ENCODE measurements around the gene SCUBE1. TPM values are rescaled to one million over a fixed set of nuclear protein-coding genes. Genes with fewer than 3 reads are reported as not detected.

SCUBE1 gene
- total RNA-seq, 1 donor from 2014 or later, result 0.91 TPM

GRCh38 chr22:43234264-43234988 lies 108.7 kb downstream of the SCUBE1 start:
- no peak for TF ChIP-seq CTCF (IDR thresholded peaks at IDR 0.05)
- H3K36me3 Mint-ChIP-seq (ENCODE audit: unreplicated experiment), result no peaks in the 10 kb centered on the region
- peaks cover 17% of the 10 kb centered on the region for H3K4me1 Mint-ChIP-seq (ENCODE audit: unreplicated experiment)
- peaks cover 22% of the 10 kb centered on the region for H3K27me3 Mint-ChIP-seq (ENCODE audit: unreplicated experiment)
- H3K4me3 Mint-ChIP-seq (ENCODE audit: unreplicated experiment), result no peak overlapping the region
- DNase-seq (ENCODE audit: extremely low spot score, unreplicated experiment), result no peak
- H3K27ac Mint-ChIP-seq (ENCODE audit: unreplicated experiment), result no peak overlapping the region
- H3K9me3 Mint-ChIP-seq (ENCODE audit: unreplicated experiment), result no peaks in the 10 kb centered on the region

DNA sequence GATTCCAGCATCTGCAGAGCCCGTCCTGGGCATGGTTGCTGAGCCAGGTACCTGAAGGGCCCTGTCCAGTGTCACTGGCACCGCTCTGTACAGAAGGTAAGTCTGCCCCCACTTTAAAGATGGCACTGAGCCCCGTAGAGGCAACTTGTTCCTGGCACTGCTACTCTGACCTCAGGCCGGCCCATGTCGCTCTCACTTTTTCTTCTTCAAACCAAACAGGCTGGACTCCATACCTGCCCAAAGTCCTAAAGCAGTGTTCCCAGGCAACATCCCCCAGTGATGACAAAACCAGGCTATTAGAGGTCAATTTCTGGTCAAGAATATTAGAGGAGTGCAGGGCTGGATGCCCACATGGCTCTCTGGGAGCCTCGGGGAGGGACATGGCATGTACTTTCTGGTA lies 109.6 kb downstream of the SCUBE1 start:
- H3K4me3 Mint-ChIP-seq (ENCODE audit: unreplicated experiment), result no peak overlapping the region
- no peaks in the 10 kb centered on the region for H3K36me3 Mint-ChIP-seq (ENCODE audit: unreplicated experiment)
- no peak for TF ChIP-seq CTCF (IDR thresholded peaks at IDR 0.05)
- no peak for DNase-seq (ENCODE audit: extremely low spot score, unreplicated experiment)
- H3K27me3 Mint-ChIP-seq (ENCODE audit: unreplicated experiment), result peaks cover 20% of the 10 kb centered on the region
- no peak overlapping the region for H3K27ac Mint-ChIP-seq (ENCODE audit: unreplicated experiment)
- no peaks in the 10 kb centered on the region for H3K9me3 Mint-ChIP-seq (ENCODE audit: unreplicated experiment)
- peaks cover 17% of the 10 kb centered on the region for H3K4me1 Mint-ChIP-seq (ENCODE audit: unreplicated experiment)

DNA sequence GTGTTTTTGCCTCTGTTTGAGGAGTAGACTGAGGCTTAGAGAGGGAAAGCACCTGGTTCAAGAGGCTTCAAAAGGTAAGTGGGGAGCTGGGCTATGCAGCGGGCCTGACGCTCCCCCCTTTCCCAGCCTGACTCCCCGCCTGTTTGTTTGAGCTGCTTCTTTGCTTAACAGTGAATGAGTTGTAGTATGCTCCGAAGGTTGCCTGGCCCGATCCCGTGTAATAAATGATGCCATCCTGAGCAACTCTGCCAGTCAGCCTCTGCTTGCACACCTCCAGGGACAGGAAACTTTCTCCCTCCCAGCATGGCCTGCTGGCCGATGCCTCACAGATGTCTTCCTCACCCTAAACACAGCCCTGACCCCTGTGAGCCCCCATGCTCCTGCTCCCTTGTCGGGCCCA lies 110.7 kb downstream of the SCUBE1 start:
- Mint-ChIP-seq H3K27me3 (ENCODE audit: unreplicated experiment) (peaks cover 20% of the 10 kb centered on the region), H3K36me3 (ENCODE audit: unreplicated experiment) (no peaks in the 10 kb centered on the region), H3K9me3 (ENCODE audit: unreplicated experiment) (no peaks in the 10 kb centered on the region), H3K4me3 (ENCODE audit: unreplicated experiment) (no peak overlapping the region), H3K4me1 (ENCODE audit: unreplicated experiment) (peaks cover 19% of the 10 kb centered on the region), H3K27ac (ENCODE audit: unreplicated experiment) (no peak overlapping the region)
- DNase-seq (ENCODE audit: extremely low spot score, unreplicated experiment), result no peak
- TF ChIP-seq CTCF (IDR thresholded peaks at IDR 0.05), result no peak

DNA sequence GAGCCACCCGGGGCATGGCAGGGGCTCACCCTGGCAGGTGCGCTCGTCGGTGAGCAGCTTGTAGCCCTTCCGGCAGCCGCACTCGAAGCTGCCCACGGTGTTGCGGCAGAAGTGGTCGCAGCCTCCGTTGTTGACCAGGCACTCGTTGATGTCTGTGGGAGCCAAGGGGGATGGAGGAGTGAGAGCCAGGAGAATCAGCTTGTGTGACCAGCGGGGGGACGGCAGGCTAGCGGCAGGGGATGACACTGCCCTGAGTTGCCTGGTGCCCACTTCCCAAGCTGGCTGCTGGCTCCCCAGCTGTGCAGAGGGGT lies 111.5 kb downstream of the SCUBE1 start:
- no peaks in the 10 kb centered on the region for H3K36me3 Mint-ChIP-seq (ENCODE audit: unreplicated experiment)
- H3K27me3 Mint-ChIP-seq (ENCODE audit: unreplicated experiment), result peaks cover 20% of the 10 kb centered on the region
- no peak for TF ChIP-seq CTCF (IDR thresholded peaks at IDR 0.05)
- H3K27ac Mint-ChIP-seq (ENCODE audit: unreplicated experiment), result no peak overlapping the region
- no peak for DNase-seq (ENCODE audit: extremely low spot score, unreplicated experiment)
- no peak overlapping the region for H3K4me3 Mint-ChIP-seq (ENCODE audit: unreplicated experiment)
- no peaks in the 10 kb centered on the region for H3K9me3 Mint-ChIP-seq (ENCODE audit: unreplicated experiment)
- H3K4me1 Mint-ChIP-seq (ENCODE audit: unreplicated experiment), result peaks cover 24% of the 10 kb centered on the region

- Mint-ChIP-seq H3K27ac (ENCODE audit: unreplicated experiment) (no peak overlapping the region), H3K4me1 (ENCODE audit: unreplicated experiment) (peaks cover 26% of the 10 kb centered on the region), H3K9me3 (ENCODE audit: unreplicated experiment) (no peaks in the 10 kb centered on the region), H3K4me3 (ENCODE audit: unreplicated experiment) (no peak overlapping the region), H3K36me3 (ENCODE audit: unreplicated experiment) (no peaks in the 10 kb centered on the region), H3K27me3 (ENCODE audit: unreplicated experiment) (peaks cover 20% of the 10 kb centered on the region)
- TF ChIP-seq CTCF (IDR thresholded peaks at IDR 0.05), result peak; percentile 94
- DNase-seq (ENCODE audit: extremely low spot score, unreplicated experiment), result no peak
Observed at GRCh38 chr22:43230971-43231723, 112.0 kb downstream of the SCUBE1 start.
